ENCODE results near the gene RUNX3.

Gene RUNX3

GRCh38 chr1:24931146-24931467 is 1.0 kb upstream of the RUNX3 start:
- in situ Hi-C loops (cut with HindIII; ENCODE audit: low sequenced_read_pairs), result no loop called here

- in situ Hi-C loops (cut with HindIII; ENCODE audit: low sequenced_read_pairs), result loop anchor here (5.0 to 10.0 kb wide), 2 partner anchors 58 to 95 kb away; no protein-coding TSS in a partner anchor
These were observed 447 bp downstream of the RUNX3 start for GRCh38 chr1:24929398-24930259.

DNA sequence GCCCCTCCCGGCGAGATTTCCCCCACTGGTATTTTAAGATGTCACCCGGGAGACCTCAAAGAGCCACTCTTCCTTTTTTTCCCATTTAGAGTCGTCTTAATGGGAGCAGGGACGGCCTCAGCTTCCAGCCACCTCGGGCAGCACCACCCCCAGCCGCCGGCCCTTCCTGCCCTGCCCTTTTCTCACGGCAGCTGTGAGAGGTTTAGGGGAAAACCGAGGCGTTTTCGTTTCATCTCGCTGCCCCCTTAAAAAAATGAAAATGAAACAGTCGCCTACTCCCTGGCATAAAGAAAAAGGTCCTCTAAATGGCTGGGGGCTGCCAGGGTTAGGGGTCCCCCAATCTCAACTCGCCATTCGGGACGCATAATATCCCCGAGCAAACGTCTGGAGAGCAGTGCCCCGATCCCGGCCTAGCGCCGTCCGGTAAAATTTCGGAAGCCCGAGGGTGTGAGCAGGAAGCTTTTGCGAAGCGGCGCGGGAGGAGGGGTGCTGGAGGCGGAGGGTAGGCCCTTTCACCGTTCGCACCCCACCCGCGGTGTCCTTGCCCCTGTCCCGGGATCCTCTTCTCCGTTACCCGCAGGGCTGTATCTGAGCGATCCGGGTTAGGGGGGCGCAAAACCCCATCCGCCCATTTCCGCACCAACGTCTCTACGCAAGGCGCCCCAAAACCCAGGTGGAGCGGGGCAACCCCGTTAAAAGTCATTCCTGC is 1.2 kb downstream of the RUNX3 start:
- in situ Hi-C loops (cut with HindIII; ENCODE audit: low sequenced_read_pairs), result loop anchor here (5.0 to 10.0 kb wide), 2 partner anchors 58 to 96 kb away; no protein-coding TSS in a partner anchor

DNA sequence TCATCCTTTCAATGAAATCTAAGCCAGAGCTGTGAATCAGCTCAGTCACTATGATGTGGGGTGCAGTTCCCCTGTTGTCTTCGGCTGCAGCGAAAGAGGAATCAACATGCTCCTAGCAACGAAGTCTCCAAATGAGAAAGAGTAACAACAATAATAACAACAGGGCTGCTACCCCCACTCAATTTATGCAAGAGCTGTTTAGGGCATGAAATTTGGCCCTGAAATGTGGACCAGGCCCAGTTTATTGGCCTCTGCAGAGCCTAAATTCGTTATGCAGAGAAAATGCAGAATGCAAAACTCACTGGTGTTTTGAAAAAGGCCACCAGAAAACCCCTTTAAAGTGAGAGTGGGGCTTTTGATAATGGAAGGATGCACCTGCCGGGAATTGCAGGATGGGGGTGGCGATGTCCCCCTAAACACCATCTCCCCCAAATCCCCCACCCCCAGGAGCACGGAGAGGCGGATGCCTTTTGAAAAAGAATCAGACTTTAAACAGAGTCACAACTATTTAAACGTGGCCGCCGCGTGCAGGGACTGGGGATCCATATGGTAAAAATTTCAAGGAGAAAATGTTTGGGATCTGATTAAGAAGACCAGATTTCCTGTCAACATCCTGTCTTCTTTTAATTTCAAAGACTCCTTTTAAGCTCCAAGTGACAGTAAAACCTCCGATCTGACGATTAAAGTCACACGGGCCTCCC is 1.9 kb downstream of the RUNX3 start:
- in situ Hi-C loops (cut with HindIII; ENCODE audit: low sequenced_read_pairs), result loop anchor here (5.0 to 10.0 kb wide), 2 partner anchors 59 to 97 kb away; no protein-coding TSS in a partner anchor

- in situ Hi-C loops (cut with HindIII; ENCODE audit: low sequenced_read_pairs), result loop anchor here (5.0 to 10.0 kb wide), 2 partner anchors 60 to 97 kb away; no protein-coding TSS in a partner anchor
These were observed 2.6 kb downstream of the RUNX3 start for GRCh38 chr1:24927473-24927872.

- in situ Hi-C loops (cut with HindIII; ENCODE audit: low sequenced_read_pairs), result loop anchor here (5.0 to 10.0 kb wide), 2 partner anchors 61 to 98 kb away; no protein-coding TSS in a partner anchor
These were observed 3.4 kb downstream of the RUNX3 start for GRCh38 chr1:24926563-24927249.

GRCh38 chr1:24925963-24926362 is 4.1 kb downstream of the RUNX3 start:
- in situ Hi-C loops (cut with HindIII; ENCODE audit: low sequenced_read_pairs), result loop anchor here (5.0 to 10.0 kb wide), 2 partner anchors 61 to 99 kb away; no protein-coding TSS in a partner anchor

GRCh38 chr1:24925082-24925779 is 4.8 kb downstream of the RUNX3 start:
- in situ Hi-C loops (cut with HindIII; ENCODE audit: low sequenced_read_pairs), result loop anchor here (5.0 to 10.0 kb wide), 2 partner anchors 62 to 100 kb away; no protein-coding TSS in a partner anchor

DNA sequence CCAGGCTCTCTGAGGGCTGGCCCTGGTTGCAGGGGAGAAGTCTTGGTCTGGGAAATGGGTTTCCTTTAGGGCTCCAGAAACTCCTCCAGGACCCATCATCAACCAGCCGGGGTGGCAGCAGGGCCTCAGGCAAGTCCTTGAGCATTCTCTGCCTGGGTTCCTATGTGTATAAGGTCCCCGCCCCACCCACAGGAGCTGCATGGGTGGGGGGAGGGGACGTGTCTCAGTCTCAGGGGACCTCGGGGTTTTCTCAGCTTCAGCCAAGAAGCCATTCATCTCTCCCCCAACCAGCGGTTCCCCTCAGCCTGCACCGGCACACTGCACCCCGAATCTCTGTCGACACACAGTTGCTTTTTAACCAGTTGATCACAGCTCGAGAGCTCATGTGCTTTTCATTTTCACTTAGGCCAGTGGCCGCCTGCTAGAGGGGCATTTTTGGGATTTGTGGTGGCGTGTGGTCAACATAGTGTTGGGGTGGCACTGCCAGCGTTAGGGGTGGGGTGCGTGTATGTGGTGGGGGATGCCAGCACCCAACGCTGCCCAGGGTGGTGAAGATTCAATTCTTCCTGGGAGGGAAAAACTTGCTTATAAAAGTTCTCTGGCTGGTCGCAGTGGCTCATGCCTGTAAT is 6.5 kb downstream of the RUNX3 start:
- in situ Hi-C loops (cut with HindIII; ENCODE audit: low sequenced_read_pairs), result loop anchor here (10.0 to 25.0 kb wide), 2 partner anchors 101 to 289 kb away; no protein-coding TSS in a partner anchor

- in situ Hi-C loops (cut with HindIII; ENCODE audit: low sequenced_read_pairs), result loop anchor here (10.0 to 25.0 kb wide), 2 partner anchors 103 to 290 kb away; no protein-coding TSS in a partner anchor
These were observed 8.0 kb downstream of the RUNX3 start for GRCh38 chr1:24921938-24922662.

DNA sequence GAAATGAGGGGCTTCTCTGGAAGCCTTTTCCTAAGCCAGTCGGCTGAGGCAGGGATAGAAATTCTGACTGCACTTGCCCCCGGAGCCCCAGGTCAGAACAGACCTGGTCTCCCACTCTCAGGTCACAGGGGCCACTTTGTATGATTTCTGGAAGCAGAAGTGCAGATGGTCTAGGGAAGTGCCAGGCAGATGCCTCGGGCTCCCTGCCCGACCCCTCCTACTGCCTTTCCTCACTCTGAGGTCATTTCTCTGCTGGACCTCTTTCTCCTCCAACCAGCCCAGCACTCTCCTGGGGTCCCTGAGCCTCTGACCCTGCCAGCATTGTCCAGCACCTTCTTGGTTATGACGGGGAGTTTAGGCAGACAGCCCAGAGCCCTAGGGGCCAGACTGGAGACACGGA is 8.7 kb downstream of the RUNX3 start:
- in situ Hi-C loops (cut with HindIII; ENCODE audit: low sequenced_read_pairs), result loop anchor here (10.0 to 25.0 kb wide), 2 partner anchors 103 to 291 kb away; no protein-coding TSS in a partner anchor

DNA sequence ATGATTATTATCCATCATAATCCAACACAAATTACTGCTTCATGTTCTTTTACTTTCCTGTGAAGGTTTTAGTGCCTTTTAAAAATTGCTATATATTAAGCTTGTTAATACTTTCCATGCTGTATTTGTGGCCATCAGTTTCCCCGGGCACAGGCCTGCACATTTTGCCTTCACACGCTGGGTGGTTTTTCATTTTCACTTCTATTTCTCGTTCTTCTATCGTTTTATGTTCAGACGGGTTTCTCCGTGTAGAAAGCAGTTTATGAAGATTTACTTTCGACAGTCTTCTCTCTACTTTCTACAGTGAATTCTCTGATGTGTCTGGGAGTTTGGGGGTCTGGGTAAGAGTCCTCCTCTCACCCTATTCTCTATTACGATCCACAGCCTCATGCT is 9.5 kb downstream of the RUNX3 start:
- in situ Hi-C loops (cut with HindIII; ENCODE audit: low sequenced_read_pairs), result loop anchor here (10.0 to 25.0 kb wide), 2 partner anchors 104 to 292 kb away; no protein-coding TSS in a partner anchor

- in situ Hi-C loops (cut with HindIII; ENCODE audit: low sequenced_read_pairs), result loop anchor here (10.0 to 25.0 kb wide), 2 partner anchors 105 to 292 kb away; no protein-coding TSS in a partner anchor
These were observed 10.1 kb downstream of the RUNX3 start for GRCh38 chr1:24919791-24920532.

GRCh38 chr1:24918995-24919605 is 11.0 kb downstream of the RUNX3 start:
- in situ Hi-C loops (cut with HindIII; ENCODE audit: low sequenced_read_pairs), result loop anchor here (25.0 kb wide), 1 partner anchor 293 kb away; no protein-coding TSS in a partner anchor

- in situ Hi-C loops (cut with HindIII; ENCODE audit: low sequenced_read_pairs), result loop anchor here (25.0 kb wide), 1 partner anchor 294 kb away; no protein-coding TSS in a partner anchor
These were observed 11.7 kb downstream of the RUNX3 start for GRCh38 chr1:24918370-24918769.

GRCh38 chr1:24917327-24918074 is 12.6 kb downstream of the RUNX3 start:
- in situ Hi-C loops (cut with HindIII; ENCODE audit: low sequenced_read_pairs), result loop anchor here (25.0 kb wide), 1 partner anchor 295 kb away; no protein-coding TSS in a partner anchor
